Uterus (tissue), 4 donors: ENCODE measurements around the gene MFN1. TPM values are rescaled to one million over a fixed set of nuclear protein-coding genes. Genes with fewer than 3 reads are reported as not detected.

Experiments used
- DNase-seq, 2 donors: peaks; one replicate each; pipeline ENCODE4 v3.0.0-alpha.2; 2019 to 2020
- H3K27ac ChIP-seq, 2 donors: fragments of 200-600 bp; sonication (generic); 1 replicate in 1 of 2; 2 replicates in 1 of 2; pipeline ENCODE4 v1.5.1; 2016 to 2018
- H3K27me3 ChIP-seq, 2 donors: fragments of 200-600 bp; sonication (generic); one replicate each; pipeline ENCODE4 v1.5.1; 2018 to 2019; ENCODE audit warnings: control low read depth in 1 of 2
- H3K36me3 ChIP-seq, 2 donors: fragments of 200-600 bp; sonication (generic); one replicate each; pipeline ENCODE4 v1.5.1; 2019; ENCODE audit warnings: control low read depth in 1 of 2
- H3K4me1 ChIP-seq, 2 donors: fragments of 200-600 bp; sonication (generic); one replicate each; pipeline ENCODE4 v1.5.1; 2018 to 2019; ENCODE audit warnings: control low read depth in 1 of 2
- H3K4me3 ChIP-seq, 2 donors: fragments of 200-600 bp; sonication (generic); 1 replicate in 1 of 2; 2 replicates in 1 of 2; pipeline ENCODE4 v1.5.1; 2018 to 2019; ENCODE audit warnings: mild to moderate bottlenecking in 1 of 2
- H3K9me3 ChIP-seq, 2 donors: fragments of 200-600 bp; sonication (generic); one replicate each; pipeline ENCODE4 v1.5.1; 2019; ENCODE audit warnings: control low read depth in 1 of 2
- CTCF ChIP-seq, 4 experiments: fragments of 200-600 bp in 2 of 4; fragments of 450-650 bp in 2 of 4; sonication (generic) in 2 of 4; IDR thresholded peaks; one replicate each; pipeline ENCODE4 v1.5.1; 2016 to 2019; ENCODE audit warnings: antibody characterized with exemption in 4 of 4, mild to moderate bottlenecking in 2 of 4, moderate library complexity in 1 of 4
- POLR2A ChIP-seq, 2 donors: fragments of 450-650 bp; IDR thresholded peaks; one replicate each; pipeline ENCODE4 v1.6.1; 2016; ENCODE audit warnings: antibody characterized with exemption in 2 of 2, mild to moderate bottlenecking in 1 of 2, moderate library complexity in 1 of 2
- intact Hi-C: fragments of 100-400 bp; cut with DNase I; formaldehyde crosslinking; loops from one replicate; pipeline ENCODE4 v1.15.1; 2023; ENCODE audit warnings: low total_unique reads
- total RNA-seq, 4 donors: library from RNA; depleted of rRNA in 3 of 4; stranded (reverse); fragments of >200 nt in 3 of 4; gene quantifications; one replicate each; pipeline versions ENCODE4 v1.1.0 to v1.2.4, GENCODE V29; 2014 to 2023
- donor health status: DM: yes; HTN: yes; CAD: no.

MFN1 gene
- total RNA-seq, 4 donors from 2014 or later = 10.0 to 88.6 (median 63.3) TPM

GRCh38 chr3:179369621-179370020 is 22.1 kb downstream of the MFN1 start:
- H3K27me3 ChIP-seq = no peaks in the 10 kb centered on the region
- intact Hi-C loops = no loop called here
- no peak for DNase-seq
- no peaks in the 10 kb centered on the region for H3K36me3 ChIP-seq
- no peak overlapping the region for H3K4me3 ChIP-seq
- TF ChIP-seq CTCF (IDR thresholded peaks at IDR 0.05) = no peak
- no peak for TF ChIP-seq POLR2A (IDR thresholded peaks at IDR 0.05)
- H3K9me3 ChIP-seq = no peaks in the 10 kb centered on the region
- no peaks in the 10 kb centered on the region for H3K4me1 ChIP-seq
- no peak overlapping the region for H3K27ac ChIP-seq

GRCh38 chr3:179373938-179374337 is 26.4 kb downstream of the MFN1 start:
- intact Hi-C loops = no loop called here
- no peak overlapping the region for H3K4me3 ChIP-seq
- no peak for TF ChIP-seq CTCF (IDR thresholded peaks at IDR 0.05)
- no peak for TF ChIP-seq POLR2A (IDR thresholded peaks at IDR 0.05)
- DNase-seq = no peak
- no peaks in the 10 kb centered on the region for H3K27me3 ChIP-seq
- no peak overlapping the region for H3K27ac ChIP-seq
- no peaks in the 10 kb centered on the region for H3K4me1 ChIP-seq
- no peaks in the 10 kb centered on the region for H3K9me3 ChIP-seq
- H3K36me3 ChIP-seq = no peaks in the 10 kb centered on the region

- intact Hi-C loops = no loop called here
- no peak overlapping the region for H3K4me3 ChIP-seq
- H3K4me1 ChIP-seq = no peaks in the 10 kb centered on the region
- H3K27ac ChIP-seq = no peak overlapping the region
- H3K9me3 ChIP-seq = no peaks in the 10 kb centered on the region
- DNase-seq = no peak
- H3K27me3 ChIP-seq = no peaks in the 10 kb centered on the region
- no peaks in the 10 kb centered on the region for H3K36me3 ChIP-seq
- TF ChIP-seq POLR2A (IDR thresholded peaks at IDR 0.05) (no peak), CTCF (IDR thresholded peaks at IDR 0.05) (no peak)
Observed at GRCh38 chr3:179375091-179375999, 27.8 kb downstream of the MFN1 start.

GRCh38 chr3:179376474-179376873 is 29.0 kb downstream of the MFN1 start:
- TF ChIP-seq POLR2A (IDR thresholded peaks at IDR 0.05) = no peak
- no peak for TF ChIP-seq CTCF (IDR thresholded peaks at IDR 0.05)
- Histone ChIP-seq H3K9me3 (no peaks in the 10 kb centered on the region), H3K4me3 (no peak overlapping the region), H3K4me1 (no peaks in the 10 kb centered on the region), H3K27me3 (no peaks in the 10 kb centered on the region), H3K27ac (no peak overlapping the region), H3K36me3 (no peaks in the 10 kb centered on the region)
- intact Hi-C loops = no loop called here
- no peak for DNase-seq

GRCh38 chr3:179391906-179392305 is 44.4 kb downstream of the MFN1 start:
- H3K4me1 ChIP-seq = no peaks in the 10 kb centered on the region
- no peak overlapping the region for H3K27ac ChIP-seq
- H3K9me3 ChIP-seq = no peaks in the 10 kb centered on the region
- TF ChIP-seq CTCF (IDR thresholded peaks at IDR 0.05) (no peak), POLR2A (IDR thresholded peaks at IDR 0.05) (no peak)
- H3K4me3 ChIP-seq = no peak overlapping the region
- no peaks in the 10 kb centered on the region for H3K27me3 ChIP-seq
- intact Hi-C loops = no loop called here
- H3K36me3 ChIP-seq = peaks cover 0 to 2% of the 10 kb centered on the region in 2 donors
- DNase-seq = no peak
